ENCODE data around the gene BANP.

- TF ChIP-seq, protein P1, sequence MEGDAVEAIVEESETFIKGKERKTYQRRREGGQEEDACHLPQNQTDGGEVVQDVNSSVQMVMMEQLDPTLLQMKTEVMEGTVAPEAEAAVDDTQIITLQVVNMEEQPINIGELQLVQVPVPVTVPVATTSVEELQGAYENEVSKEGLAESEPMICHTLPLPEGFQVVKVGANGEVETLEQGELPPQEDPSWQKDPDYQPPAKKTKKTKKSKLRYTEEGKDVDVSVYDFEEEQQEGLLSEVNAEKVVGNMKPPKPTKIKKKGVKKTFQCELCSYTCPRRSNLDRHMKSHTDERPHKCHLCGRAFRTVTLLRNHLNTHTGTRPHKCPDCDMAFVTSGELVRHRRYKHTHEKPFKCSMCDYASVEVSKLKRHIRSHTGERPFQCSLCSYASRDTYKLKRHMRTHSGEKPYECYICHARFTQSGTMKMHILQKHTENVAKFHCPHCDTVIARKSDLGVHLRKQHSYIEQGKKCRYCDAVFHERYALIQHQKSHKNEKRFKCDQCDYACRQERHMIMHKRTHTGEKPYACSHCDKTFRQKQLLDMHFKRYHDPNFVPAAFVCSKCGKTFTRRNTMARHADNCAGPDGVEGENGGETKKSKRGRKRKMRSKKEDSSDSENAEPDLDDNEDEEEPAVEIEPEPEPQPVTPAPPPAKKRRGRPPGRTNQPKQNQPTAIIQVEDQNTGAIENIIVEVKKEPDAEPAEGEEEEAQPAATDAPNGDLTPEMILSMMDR (conservative IDR thresholded peaks at IDR 0.05; ENCODE audit: low read length) = no peak
- no peak for TF ChIP-seq EZH2phosphoT487 (IDR thresholded peaks at IDR 0.05; ENCODE audit: borderline replicate concordance, low read depth, low read length)
Measured at GRCh38 chr16:88008840-88009239, 57.6 kb downstream of the BANP start.
